Naive thymus-derived CD4-positive, alpha-beta T cell (primary cell): ENCODE data around the gene RNU2-63P. TPM values are rescaled to one million over a fixed set of nuclear protein-coding genes. Genes with fewer than 3 reads are reported as not detected.

Source experiments
- ATAC-seq: fragments of 150-1000 bp; cut with Tn5 transposase; 2 replicates; pipeline ENCODE4 v1.10.0; 2021; ENCODE audit warnings: mild to moderate bottlenecking, moderate library complexity
- CTCF ChIA-PET: fragments of 350-600 bp; sonication (Branson Sonifier 250); formaldehyde crosslinking; loops from one replicate; lab custom pipeline; 2021; ENCODE audit warnings: antibody characterized with exemption; lab: Charles Lee
- POLR2A ChIA-PET: fragments of 350-600 bp; sonication (Branson Sonifier 250); formaldehyde crosslinking; loops from one replicate; lab custom pipeline; 2021; ENCODE audit warnings: antibody characterized with exemption, inconsistent platforms; lab: Charles Lee
- DNase-seq, 9 donors: peaks; one replicate each; pipeline versions ENCODE4 v3.0.0 to v3.0.0-alpha.2; 2020 to 2022; ENCODE audit warnings: mixed read lengths in 1 of 9
- H3K27ac ChIP-seq: one replicate; pipeline ENCODE4 v1.7.0; 2013; ENCODE audit warnings: mild to moderate bottlenecking, low read depth, low read length, moderate library complexity
- H3K27me3 ChIP-seq, 2 donors: one replicate each; pipeline ENCODE4 v1.7.0; 2013; ENCODE audit warnings: low read length in 2 of 2, mild to moderate bottlenecking in 2 of 2, moderate library complexity in 2 of 2; ENCODE audit not compliant: control insufficient read depth in 2 of 2, insufficient read depth in 2 of 2
- H3K36me3 ChIP-seq, 3 experiments: 1 replicate in 2 of 3; 2 replicates in 1 of 3; pipeline ENCODE4 v1.7.0; 2013; ENCODE audit warnings: low read length in 3 of 3, mild to moderate bottlenecking in 3 of 3, moderate library complexity in 1 of 3; ENCODE audit not compliant: insufficient read depth in 3 of 3, control insufficient read depth in 2 of 3
- H3K4me1 ChIP-seq, 2 donors: one replicate each; pipeline ENCODE4 v1.7.0; 2013; ENCODE audit warnings: low read length in 2 of 2, mild to moderate bottlenecking in 2 of 2, moderate library complexity in 1 of 2; ENCODE audit not compliant: control insufficient read depth in 2 of 2, insufficient read depth in 2 of 2
- H3K4me3 ChIP-seq: 2 replicates; pipeline ENCODE4 v1.7.0; 2013; ENCODE audit warnings: mild to moderate bottlenecking, low read length
- H3K9me3 ChIP-seq, 3 experiments: 1 replicate in 2 of 3; 2 replicates in 1 of 3; pipeline ENCODE4 v1.7.0; 2013; ENCODE audit warnings: low read length in 3 of 3; ENCODE audit not compliant: control insufficient read depth in 2 of 3
- H3K27ac Mint-ChIP-seq, 9 donors: one replicate each; pipeline ENCODE4 v1.8.0; 2020 to 2022; ENCODE audit warnings: mixed read lengths in 9 of 9, mild to moderate bottlenecking in 8 of 9, moderate library complexity in 5 of 9, inconsistent platforms in 2 of 9
- H3K27me3 Mint-ChIP-seq, 5 donors: one replicate each; pipeline ENCODE4 v1.8.0; 2021 to 2022; ENCODE audit warnings: mixed read lengths in 5 of 5, mild to moderate bottlenecking in 1 of 5
- H3K36me3 Mint-ChIP-seq, 5 donors: one replicate each; pipeline ENCODE4 v1.8.0; 2020 to 2022; ENCODE audit warnings: mixed read lengths in 5 of 5, mild to moderate bottlenecking in 3 of 5, inconsistent platforms in 1 of 5
- H3K4me1 Mint-ChIP-seq, 7 donors: one replicate each; pipeline ENCODE4 v1.8.0; 2020 to 2022; ENCODE audit warnings: mixed read lengths in 7 of 7, mild to moderate bottlenecking in 3 of 7, inconsistent platforms in 1 of 7
- H3K4me3 Mint-ChIP-seq, 10 donors: one replicate each; pipeline ENCODE4 v1.8.0; 2020 to 2022; ENCODE audit warnings: mild to moderate bottlenecking in 10 of 10, mixed read lengths in 10 of 10, moderate library complexity in 6 of 10, inconsistent platforms in 2 of 10
- H3K9me3 Mint-ChIP-seq, 11 donors: one replicate each; pipeline ENCODE4 v1.8.0; 2020 to 2022; ENCODE audit warnings: mixed read lengths in 11 of 11, mild to moderate bottlenecking in 4 of 11, inconsistent platforms in 1 of 11, moderate library complexity in 1 of 11
- intact Hi-C, 2 donors: fragments of 100-400 bp; cut with micrococcal nuclease; formaldehyde crosslinking; loops; one replicate each; pipeline ENCODE4 v1.15.1; 2023
- polyA plus RNA-seq, 2 donors: library from polyadenylated mRNA; unstranded; fragments of 300-500 nt; fragmentation: Illumina TruSeq; gene quantifications; one replicate each; pipeline ENCODE4 v1.2.3, GENCODE V29; 2021
- total RNA-seq, 6 experiments: library from RNA in 5 of 6; stranded (reverse) in 5 of 6; gene quantifications; 1 replicate in 5 of 6; 2 replicates in 1 of 6; pipeline ENCODE4 v1.2.3 and lab custom pipeline; 2021 to 2026

RNU2-63P gene
- total and polyA plus RNA-seq, 7 experiments from 2014 or later: 12.4 to 28.7 (median 15.5) TPM; not detected in 3

DNA sequence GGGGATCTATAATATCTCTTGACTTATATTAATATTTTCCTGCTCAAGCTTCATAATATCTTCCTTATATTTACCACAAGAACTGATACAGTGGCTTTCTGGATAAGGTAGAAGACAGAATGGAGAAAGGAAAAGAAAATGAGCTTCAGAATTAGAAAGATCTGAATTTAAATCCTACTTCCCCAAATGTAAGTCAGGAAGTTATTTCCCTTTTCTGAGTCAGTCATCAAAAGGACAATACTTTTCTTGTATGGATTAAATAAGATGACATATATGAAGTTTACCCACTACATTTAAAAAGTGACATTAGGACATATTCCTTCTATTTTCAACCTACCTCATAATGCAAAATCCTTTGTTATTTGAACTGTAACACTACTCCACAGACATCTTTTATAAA, 20.3 kb upstream of the RNU2-63P start:
- CTCF ChIA-PET: interaction anchor here (1.0 kb wide), 1 partner anchor 24 kb away, joined by 3 read pairs; no protein-coding TSS in a partner anchor
- Mint-ChIP-seq H3K4me1 (peaks cover 5 to 54% (median 36%) of the 10 kb centered on the region in 7 donors), H3K36me3 (peaks cover 5 to 51% (median 40%) of the 10 kb centered on the region in 5 donors), H3K27me3 (no peaks in the 10 kb centered on the region), H3K4me3 (no peak overlapping the region), H3K27ac (no peak overlapping the region), H3K9me3 (no peaks in the 10 kb centered on the region)
- no peak for ATAC-seq
- no peak for DNase-seq
- Histone ChIP-seq H3K4me3 (no peak overlapping the region), H3K27me3 (no peaks in the 10 kb centered on the region), H3K36me3 (peaks cover 0 to 11% (median 7%) of the 10 kb centered on the region in 3 experiments), H3K9me3 (no peaks in the 10 kb centered on the region), H3K4me1 (no peaks in the 10 kb centered on the region), H3K27ac (no peak overlapping the region)
- intact Hi-C loops: loop anchor here in 1 of 2 donors (2.0 kb wide), 1 partner anchor 16 kb away; no protein-coding TSS in a partner anchor
- POLR2A ChIA-PET: interaction anchor here (1.8 kb wide), 1 partner anchor 10 kb away, joined by 4 read pairs; no protein-coding TSS in a partner anchor

- H3K4me3 Mint-ChIP-seq: no peak overlapping the region
- H3K4me3 ChIP-seq: no peak overlapping the region
- intact Hi-C loops: loop anchor here in 1 of 2 donors (2.0 kb wide), 1 partner anchor 17 kb away; no protein-coding TSS in a partner anchor
- H3K9me3 Mint-ChIP-seq: no peaks in the 10 kb centered on the region
- H3K27me3 Mint-ChIP-seq: no peaks in the 10 kb centered on the region
- no peaks in the 10 kb centered on the region for H3K27me3 ChIP-seq
- peaks cover 5 to 50% (median 34%) of the 10 kb centered on the region in 7 donors for H3K4me1 Mint-ChIP-seq
- H3K36me3 Mint-ChIP-seq: peaks cover 5 to 51% (median 40%) of the 10 kb centered on the region in 5 donors
- DNase-seq (no peak), ATAC-seq (no peak)
- H3K9me3 ChIP-seq: no peaks in the 10 kb centered on the region
- H3K4me1 ChIP-seq: no peaks in the 10 kb centered on the region
- H3K27ac Mint-ChIP-seq: peak overlapping the region in 1 of 9 donors; percentile 48
- ChIA-PET CTCF (no interaction called here), POLR2A (interaction anchor here (0.5 kb wide), 1 partner anchor 8 kb away, joined by 6 read pairs; no protein-coding TSS in a partner anchor)
- H3K36me3 ChIP-seq: peaks cover 0 to 11% (median 7%) of the 10 kb centered on the region in 3 experiments
- H3K27ac ChIP-seq: no peak overlapping the region
Observed at GRCh38 chr2:88036182-88036581, 19.8 kb upstream of the RNU2-63P start.

DNA sequence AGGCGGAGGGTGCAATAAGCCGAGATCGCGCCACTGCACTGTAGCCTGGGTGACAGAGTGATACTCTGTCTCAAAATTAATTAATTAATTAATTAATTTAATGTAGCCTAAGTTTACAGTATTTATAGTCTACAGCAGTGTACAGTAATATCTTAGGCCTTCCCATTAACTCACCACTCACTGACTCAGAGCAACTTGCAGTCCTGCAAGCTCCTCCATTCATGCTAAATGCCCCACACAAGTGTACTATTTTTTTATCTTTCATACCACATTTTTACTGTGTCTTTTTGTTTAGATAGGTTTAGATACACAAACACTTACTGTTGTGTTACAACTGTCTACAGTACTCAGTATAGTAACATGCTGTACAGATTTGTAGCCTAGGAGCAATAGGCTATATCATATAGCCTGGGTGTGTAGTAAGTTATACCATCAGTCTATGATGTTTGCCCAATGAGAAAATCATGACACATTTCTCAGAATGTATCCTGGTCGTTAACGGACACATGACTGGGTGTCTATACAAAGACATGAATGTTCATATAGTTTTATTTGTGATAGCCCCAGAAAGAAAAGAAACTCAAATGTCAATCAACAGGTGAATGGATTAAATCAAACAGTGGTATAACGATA, 15.8 kb upstream of the RNU2-63P start:
- CTCF ChIA-PET: no interaction called here

DNA sequence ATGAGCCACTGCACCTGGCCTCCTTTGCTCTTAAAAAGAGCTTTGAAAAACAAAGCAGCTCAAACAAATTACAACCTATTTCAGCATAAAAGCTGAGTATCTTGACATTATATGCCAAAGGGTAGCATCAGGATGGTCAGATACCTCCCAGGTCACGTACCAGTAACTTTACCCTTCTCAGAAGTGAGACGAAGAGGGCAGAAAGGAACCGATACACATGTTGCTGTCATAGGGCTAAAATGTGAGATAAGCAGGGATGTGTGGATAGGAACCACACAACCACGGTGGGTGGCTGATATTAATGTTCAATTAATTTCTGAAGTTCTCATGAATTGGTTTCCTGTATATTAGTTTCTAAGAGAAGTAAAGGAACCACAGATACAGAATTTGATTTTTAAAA, 12.6 kb upstream of the RNU2-63P start:
- peak overlapping the region in 2 of 9 donors; percentile 31 to 93 for H3K27ac Mint-ChIP-seq
- no peak overlapping the region for H3K4me3 ChIP-seq
- no peaks in the 10 kb centered on the region for H3K27me3 ChIP-seq
- H3K4me1 ChIP-seq: no peaks in the 10 kb centered on the region
- no peak overlapping the region for H3K27ac ChIP-seq
- H3K9me3 Mint-ChIP-seq: no peaks in the 10 kb centered on the region
- H3K27me3 Mint-ChIP-seq: no peaks in the 10 kb centered on the region
- intact Hi-C loops: no loop called here
- no peak for ATAC-seq
- DNase-seq: no peak
- H3K36me3 ChIP-seq: peaks cover 0 to 17% (median 16%) of the 10 kb centered on the region in 3 experiments
- POLR2A ChIA-PET: no interaction called here
- no peaks in the 10 kb centered on the region for H3K9me3 ChIP-seq
- peaks cover 3 to 22% (median 13%) of the 10 kb centered on the region in 7 donors for H3K4me1 Mint-ChIP-seq
- no peak overlapping the region for H3K4me3 Mint-ChIP-seq
- CTCF ChIA-PET: no interaction called here
- H3K36me3 Mint-ChIP-seq: peaks cover 9 to 54% (median 35%) of the 10 kb centered on the region in 5 donors

More for the DNA sequence above, 15.8 kb upstream of the RNU2-63P start:
- Histone ChIP-seq H3K27ac (no peak overlapping the region), H3K9me3 (no peaks in the 10 kb centered on the region), H3K4me1 (no peaks in the 10 kb centered on the region), H3K27me3 (no peaks in the 10 kb centered on the region), H3K36me3 (peaks cover 0 to 25% (median 18%) of the 10 kb centered on the region in 3 experiments), H3K4me3 (no peak overlapping the region)
- no peak overlapping the region for H3K4me3 Mint-ChIP-seq
- no peak for DNase-seq
- H3K9me3 Mint-ChIP-seq: no peaks in the 10 kb centered on the region
- peaks cover 13 to 66% (median 46%) of the 10 kb centered on the region in 5 donors for H3K36me3 Mint-ChIP-seq
- intact Hi-C loops: no loop called here
- POLR2A ChIA-PET: no interaction called here
- no peak for ATAC-seq
- H3K4me1 Mint-ChIP-seq: peaks cover 3 to 36% (median 25%) of the 10 kb centered on the region in 7 donors
- H3K27me3 Mint-ChIP-seq: no peaks in the 10 kb centered on the region
- no peak overlapping the region for H3K27ac Mint-ChIP-seq

DNA sequence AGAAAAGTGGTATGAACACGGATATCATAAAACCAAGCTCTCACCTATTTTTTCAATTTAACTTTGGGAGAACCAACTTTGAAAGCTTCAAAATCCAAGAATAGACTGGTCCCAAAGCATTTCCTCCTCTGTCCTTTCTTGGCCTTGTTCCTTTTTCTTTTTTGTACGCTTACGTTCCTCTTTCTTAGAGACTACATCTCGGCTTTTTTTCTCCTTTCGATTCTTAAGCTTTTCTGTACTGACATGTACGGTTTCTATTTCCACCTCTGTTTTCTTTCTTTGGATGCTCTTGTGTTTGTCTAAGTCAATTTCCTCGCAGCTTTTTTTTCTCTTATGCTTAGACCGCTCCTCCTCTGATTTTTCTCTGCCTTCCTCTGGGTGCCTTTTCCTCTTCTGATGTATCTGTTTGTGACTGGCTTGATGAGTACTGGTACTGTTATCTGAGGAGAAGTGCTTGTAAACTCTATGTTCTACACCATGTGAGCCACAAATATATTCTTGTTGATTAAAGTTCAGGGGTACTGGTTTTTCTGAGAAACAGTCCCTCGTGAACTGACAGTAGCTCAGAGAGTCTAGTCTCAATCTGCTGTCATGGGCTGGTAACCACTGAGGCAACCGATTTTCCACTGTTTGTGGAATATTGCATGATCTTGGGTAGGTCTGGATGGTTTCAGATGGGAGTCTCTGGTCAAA, 11.5 kb upstream of the RNU2-63P start:
- Histone ChIP-seq H3K27me3 (no peaks in the 10 kb centered on the region), H3K4me1 (no peaks in the 10 kb centered on the region), H3K4me3 (no peak overlapping the region), H3K36me3 (peaks cover 0 to 16% (median 14%) of the 10 kb centered on the region in 3 experiments), H3K27ac (no peak overlapping the region), H3K9me3 (no peaks in the 10 kb centered on the region)
- intact Hi-C loops: no loop called here
- peaks cover 9 to 50% (median 31%) of the 10 kb centered on the region in 5 donors for H3K36me3 Mint-ChIP-seq
- ChIA-PET CTCF (interaction anchor here (1.2 kb wide), 1 partner anchor 33 kb away, joined by 3 read pairs; no protein-coding TSS in a partner anchor), POLR2A (interaction anchor here (1.0 kb wide), 1 partner anchor 27 kb away, joined by 6 read pairs; no protein-coding TSS in a partner anchor)
- no peaks in the 10 kb centered on the region for H3K27me3 Mint-ChIP-seq
- DNase-seq: peak in 1 of 9 donors; percentile 12
- peak overlapping the region in 8 of 10 donors; percentile 15 to 68 (median 56) for H3K4me3 Mint-ChIP-seq
- peak; percentile 37 for ATAC-seq
- H3K4me1 Mint-ChIP-seq: peaks cover 3 to 17% (median 13%) of the 10 kb centered on the region in 7 donors
- peak overlapping the region; percentile 16 to 93 (median 78) for H3K27ac Mint-ChIP-seq
- no peaks in the 10 kb centered on the region for H3K9me3 Mint-ChIP-seq

DNA sequence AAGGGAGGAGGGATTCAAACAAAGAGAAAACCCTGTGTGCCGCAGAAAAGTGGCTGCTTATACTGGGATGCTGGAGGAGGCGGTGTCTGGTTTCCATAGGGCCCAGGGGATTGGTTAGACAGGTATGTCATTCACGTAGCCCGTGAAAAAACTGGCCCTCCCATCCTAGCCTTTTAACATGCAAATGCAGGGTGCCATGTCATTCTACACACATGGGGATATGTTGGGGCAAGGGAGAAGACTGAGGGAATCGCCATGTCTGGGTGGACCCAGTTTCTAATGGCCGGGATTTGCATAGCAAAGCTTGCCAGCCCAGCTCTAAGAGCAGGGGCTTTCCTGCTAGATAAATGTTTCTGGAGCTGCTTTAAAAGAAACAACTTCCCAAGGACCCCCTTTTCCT, 8.2 kb upstream of the RNU2-63P start:
- ATAC-seq (no peak), DNase-seq (no peak)
- H3K36me3 Mint-ChIP-seq: peaks cover 8 to 33% (median 26%) of the 10 kb centered on the region in 5 donors
- H3K4me1 ChIP-seq: no peaks in the 10 kb centered on the region
- intact Hi-C loops: no loop called here
- H3K4me3 ChIP-seq: no peak overlapping the region
- H3K9me3 Mint-ChIP-seq: no peaks in the 10 kb centered on the region
- H3K4me3 Mint-ChIP-seq: no peak overlapping the region
- CTCF ChIA-PET: interaction anchor here (0.6 kb wide), 1 partner anchor 180 kb away, joined by 3 read pairs; no protein-coding TSS in a partner anchor
- no peaks in the 10 kb centered on the region for H3K27me3 ChIP-seq
- H3K27me3 Mint-ChIP-seq: no peaks in the 10 kb centered on the region
- H3K9me3 ChIP-seq: no peaks in the 10 kb centered on the region
- H3K4me1 Mint-ChIP-seq: peaks cover 3 to 17% (median 13%) of the 10 kb centered on the region in 7 donors
- H3K36me3 ChIP-seq: peaks cover 0 to 16% (median 11%) of the 10 kb centered on the region in 3 experiments
- POLR2A ChIA-PET: interaction anchor here (0.8 kb wide), 1 partner anchor 25 kb away, joined by 3 read pairs; no protein-coding TSS in a partner anchor
- H3K27ac ChIP-seq: no peak overlapping the region
- H3K27ac Mint-ChIP-seq: peak overlapping the region in 1 of 9 donors; percentile 49
